ENCODE data around the gene MPND.

Gene MPND

GRCh38 chr19:4329858-4330257 lies 13.5 kb upstream of the MPND start:
- no peak overlapping the region for H3K4me3 ChIP-seq (ENCODE audit: low read depth, low read length, poor library complexity, severe bottlenecking)
- H3K27ac ChIP-seq (ENCODE audit: low read depth, low read length, poor library complexity, severe bottlenecking), result no peak overlapping the region
- no peaks in the 10 kb centered on the region for H3K9me2 ChIP-seq (ENCODE audit: low read depth, low read length)
- no peaks in the 10 kb centered on the region for H3K9me3 ChIP-seq (ENCODE audit: low read length)
- no peaks in the 10 kb centered on the region for H3K79me2 ChIP-seq (ENCODE audit: insufficient read depth, low read length)
- no peaks in the 10 kb centered on the region for H3K27me3 ChIP-seq (ENCODE audit: insufficient read depth, low read length)
- no peaks in the 10 kb centered on the region for H3K36me3 ChIP-seq (ENCODE audit: insufficient read depth, low read length)
- H3K9ac ChIP-seq (ENCODE audit: low read length), result no peak overlapping the region
- H2AFZ ChIP-seq (ENCODE audit: low read length), result no peak overlapping the region
- H3F3A ChIP-seq (ENCODE audit: insufficient read depth, low read length), result no peaks in the 10 kb centered on the region
- no peaks in the 10 kb centered on the region for H3K4me1 ChIP-seq (ENCODE audit: insufficient read depth, low read length, severe bottlenecking)
- no peak overlapping the region for H3K4me2 ChIP-seq (ENCODE audit: low read length)
- TF ChIP-seq CTCF (IDR thresholded peaks at IDR 0.05; ENCODE audit: low read length), result no peak
- no peak for TF ChIP-seq EZH2 (IDR thresholded peaks at IDR 0.05; ENCODE audit: borderline replicate concordance, low read length)
- no peaks in the 10 kb centered on the region for H4K20me1 ChIP-seq (ENCODE audit: insufficient read depth, low read length)

GRCh38 chr19:4334929-4335570 lies 8.3 kb upstream of the MPND start:
- Histone ChIP-seq H3K9me2 (ENCODE audit: low read depth, low read length) (no peaks in the 10 kb centered on the region), H3F3A (ENCODE audit: insufficient read depth, low read length) (no peaks in the 10 kb centered on the region), H3K9ac (ENCODE audit: low read length) (no peak overlapping the region), H3K9me3 (ENCODE audit: low read length) (no peaks in the 10 kb centered on the region), H2AFZ (ENCODE audit: low read length) (no peak overlapping the region), H3K4me1 (ENCODE audit: insufficient read depth, low read length, severe bottlenecking) (peaks cover 9% of the 10 kb centered on the region), H3K27ac (ENCODE audit: low read depth, low read length, poor library complexity, severe bottlenecking) (no peak overlapping the region), H3K79me2 (ENCODE audit: insufficient read depth, low read length) (no peaks in the 10 kb centered on the region), H3K4me3 (ENCODE audit: low read depth, low read length, poor library complexity, severe bottlenecking) (no peak overlapping the region), H3K36me3 (ENCODE audit: insufficient read depth, low read length) (no peaks in the 10 kb centered on the region), H3K27me3 (ENCODE audit: insufficient read depth, low read length) (no peaks in the 10 kb centered on the region), H3K4me2 (ENCODE audit: low read length) (no peak overlapping the region), H4K20me1 (ENCODE audit: insufficient read depth, low read length) (no peaks in the 10 kb centered on the region)
- TF ChIP-seq EZH2 (IDR thresholded peaks at IDR 0.05; ENCODE audit: borderline replicate concordance, low read length) (no peak), CTCF (IDR thresholded peaks at IDR 0.05; ENCODE audit: low read length) (no peak)

- Histone ChIP-seq H3K9me3 (ENCODE audit: low read length) (no peaks in the 10 kb centered on the region), H3K4me2 (ENCODE audit: low read length) (peak overlapping the region; percentile 52), H3F3A (ENCODE audit: insufficient read depth, low read length) (no peaks in the 10 kb centered on the region), H3K27ac (ENCODE audit: low read depth, low read length, poor library complexity, severe bottlenecking) (no peak overlapping the region), H3K79me2 (ENCODE audit: insufficient read depth, low read length) (no peaks in the 10 kb centered on the region), H3K36me3 (ENCODE audit: insufficient read depth, low read length) (no peaks in the 10 kb centered on the region), H2AFZ (ENCODE audit: low read length) (no peak overlapping the region), H3K27me3 (ENCODE audit: insufficient read depth, low read length) (no peaks in the 10 kb centered on the region), H3K9me2 (ENCODE audit: low read depth, low read length) (no peaks in the 10 kb centered on the region), H3K4me3 (ENCODE audit: low read depth, low read length, poor library complexity, severe bottlenecking) (peak overlapping the region; percentile 37), H3K4me1 (ENCODE audit: insufficient read depth, low read length, severe bottlenecking) (peaks cover 15% of the 10 kb centered on the region), H3K9ac (ENCODE audit: low read length) (peak overlapping the region; percentile 22; the same call in 1 of the 2 replicates), H4K20me1 (ENCODE audit: insufficient read depth, low read length) (no peaks in the 10 kb centered on the region)
- TF ChIP-seq EZH2 (IDR thresholded peaks at IDR 0.05; ENCODE audit: borderline replicate concordance, low read length), result no peak
- no peak for TF ChIP-seq CTCF (IDR thresholded peaks at IDR 0.05; ENCODE audit: low read length)
Observed at GRCh38 chr19:4337906-4338440, 5.4 kb upstream of the MPND start.

All from OCI-LY1 (cell line).